Neural cell (in vitro differentiated cells): ENCODE results near the gene MAPRE3. TPM values are rescaled to one million over a fixed set of nuclear protein-coding genes. Genes with fewer than 3 reads are reported as not detected.

Experiments
- H2AFZ ChIP-seq: fragments of 200-600, 300-800 bp; sonication (generic), shearing (Covaris generic); 2 replicates; pipeline ENCODE4 v1.6.0; 2014; ENCODE audit warnings: low read depth, mild to moderate bottlenecking, antibody characterized with exemption, low read length, moderate library complexity
- H3F3A ChIP-seq: fragments of 200-600 bp; shearing (Covaris generic); 2 replicates; pipeline ENCODE4 v1.6.1; 2016; ENCODE audit warnings: mild to moderate bottlenecking, moderate library complexity, mixed read lengths, antibody characterized with exemption, low read length; ENCODE audit not compliant: insufficient read depth, poor library complexity, severe bottlenecking
- H3K27ac ChIP-seq: fragments of 200-600, 300-800 bp; sonication (generic), shearing (Covaris generic); 2 replicates; pipeline ENCODE4 v1.5.1; 2014; ENCODE audit warnings: mild to moderate bottlenecking, low read length, moderate library complexity
- H3K27me3 ChIP-seq: fragments of 300-800, 200-600 bp; sonication (generic), shearing (Covaris generic); 2 replicates; pipeline ENCODE4 v1.6.0; 2014; ENCODE audit warnings: mild to moderate bottlenecking, low read depth, low read length, moderate library complexity; ENCODE audit not compliant: insufficient read depth
- H3K36me3 ChIP-seq: fragments of 300-800, 200-600 bp; sonication (generic), shearing (Covaris generic); 2 replicates; pipeline ENCODE4 v1.5.1; 2014; ENCODE audit warnings: mild to moderate bottlenecking, antibody characterized with exemption, low read length, moderate library complexity; ENCODE audit not compliant: insufficient read depth
- H3K4me2 ChIP-seq: fragments of 300-800, 200-600 bp; sonication (generic), shearing (Covaris generic); 2 replicates; pipeline ENCODE4 v1.6.0; 2014; ENCODE audit warnings: mild to moderate bottlenecking, low read length
- H3K4me3 ChIP-seq: fragments of 300-800, 200-600 bp; sonication (generic), shearing (Covaris generic); 2 replicates; pipeline ENCODE4 v1.5.1; 2014; ENCODE audit warnings: mild to moderate bottlenecking, low read length, moderate library complexity
- H3K79me2 ChIP-seq: fragments of 200-600 bp; shearing (Covaris generic); replicated peaks from 2 replicates; pipeline ENCODE4 v1.6.0; 2014; ENCODE audit warnings: mild to moderate bottlenecking, low read length, moderate library complexity; ENCODE audit not compliant: insufficient read depth
- H3K9ac ChIP-seq: fragments of 300-800, 200-600 bp; sonication (generic), shearing (Covaris generic); 2 replicates; pipeline ENCODE4 v1.6.1; 2016; ENCODE audit warnings: mild to moderate bottlenecking, low read length, mixed read lengths
- H3K9me2 ChIP-seq: fragments of 200-600 bp; shearing (Covaris generic); 2 replicates; pipeline ENCODE4 v1.6.1; 2016; ENCODE audit warnings: mild to moderate bottlenecking, low read length, mixed read lengths; ENCODE audit not compliant: insufficient read depth
- H3K9me3 ChIP-seq: fragments of 200-600, 300-800 bp; sonication (generic), shearing (Covaris generic); 2 replicates; pipeline ENCODE4 v1.6.1; 2016; ENCODE audit warnings: mild to moderate bottlenecking, mixed run types, low read length, moderate library complexity, mixed read lengths
- H4K20me1 ChIP-seq: fragments of 200-600 bp; shearing (Covaris generic); 2 replicates; pipeline ENCODE4 v1.6.1; 2016; ENCODE audit warnings: mild to moderate bottlenecking, mixed run types; ENCODE audit not compliant: insufficient read depth
- CTCF ChIP-seq: fragments of 450-650 bp; IDR thresholded peaks from 2 replicates; pipeline ENCODE4 v1.5.1; 2014; ENCODE audit warnings: antibody characterized with exemption, mild to moderate bottlenecking, moderate library complexity; ENCODE audit not compliant: poor library complexity, severe bottlenecking
- EP300 ChIP-seq: fragments of 450-650 bp; conservative IDR thresholded peaks from 2 replicates; pipeline ENCODE4 v1.6.1; 2014; ENCODE audit warnings: antibody characterized with exemption, mild to moderate bottlenecking, moderate library complexity; ENCODE audit not compliant: poor library complexity, severe bottlenecking
- EZH2 ChIP-seq: fragments of 200-600, 300-800 bp; shearing (Covaris generic), sonication (generic); IDR thresholded peaks from 2 replicates; pipeline ENCODE4 v1.6.1; 2014; ENCODE audit warnings: antibody characterized with exemption, low read length, borderline replicate concordance, mild to moderate bottlenecking; ENCODE audit not compliant: insufficient read depth, poor library complexity, severe bottlenecking
- MXI1 ChIP-seq: fragments of 450-650 bp; conservative IDR thresholded peaks from 2 replicates; pipeline ENCODE4 v1.6.1; 2014; ENCODE audit warnings: antibody characterized with exemption, mild to moderate bottlenecking; ENCODE audit not compliant: poor library complexity, severe bottlenecking
- POLR2AphosphoS5 ChIP-seq: IDR thresholded peaks from 2 replicates; pipeline ENCODE4 v1.6.1; 2012
- RAD21 ChIP-seq: fragments of 450-650 bp; conservative IDR thresholded peaks from 2 replicates; pipeline ENCODE4 v1.6.1; 2014; ENCODE audit warnings: antibody characterized with exemption, mild to moderate bottlenecking, moderate library complexity
- REST ChIP-seq: IDR thresholded peaks from 2 replicates; pipeline ENCODE4 v1.6.1; 2012; ENCODE audit warnings: borderline replicate concordance
- SMC3 ChIP-seq: fragments of 450-650 bp; conservative IDR thresholded peaks from 2 replicates; pipeline ENCODE4 v1.6.1; 2014; ENCODE audit warnings: antibody characterized with exemption, mild to moderate bottlenecking, moderate library complexity; ENCODE audit not compliant: poor library complexity
- TAF1 ChIP-seq: IDR thresholded peaks from 2 replicates; pipeline ENCODE4 v1.6.1; 2012; ENCODE audit warnings: low read depth
- polyA plus RNA-seq: library from polyadenylated mRNA; depleted of rRNA; stranded (reverse); fragments of >200 nt; gene quantifications from 2 replicates; pipeline ENCODE4 v1.2.3, GENCODE V29; 2014

MAPRE3 gene
- polyA plus RNA-seq, 1 donor from 2014 or later = 69.2 TPM

- Histone ChIP-seq H4K20me1 (no peaks in the 10 kb centered on the region), H3K9me3 (no peaks in the 10 kb centered on the region), H3K9me2 (no peaks in the 10 kb centered on the region), H2AFZ (no peak overlapping the region), H3K9ac (no peak overlapping the region), H3K27ac (no peak overlapping the region), H3K4me2 (no peak overlapping the region), H3K4me3 (no peak overlapping the region), H3K36me3 (peaks cover 7% of the 10 kb centered on the region), H3K27me3 (no peaks in the 10 kb centered on the region), H3K79me2 (no peaks in the 10 kb centered on the region), H3F3A (no peaks in the 10 kb centered on the region)
- TF ChIP-seq CTCF (no peak), EP300 (no peak), MXI1 (no peak), SMC3 (no peak), RAD21 (no peak), TAF1 (no peak), POLR2AphosphoS5 (no peak), EZH2 (no peak), REST (no peak)
Measured at GRCh38 chr2:26936855-26937254, 33.6 kb upstream of the MAPRE3 start.

- no peaks in the 10 kb centered on the region for H3K27me3 ChIP-seq
- H4K20me1 ChIP-seq = peaks cover 5% of the 10 kb centered on the region
- H3K9ac ChIP-seq = no peak overlapping the region
- H3F3A ChIP-seq = no peaks in the 10 kb centered on the region
- no peak overlapping the region for H2AFZ ChIP-seq
- H3K4me2 ChIP-seq = no peak overlapping the region
- peaks cover 7% of the 10 kb centered on the region for H3K36me3 ChIP-seq
- no peaks in the 10 kb centered on the region for H3K9me3 ChIP-seq
- H3K4me3 ChIP-seq = no peak overlapping the region
- no peak for TF ChIP-seq SMC3
- no peak for TF ChIP-seq CTCF
- TF ChIP-seq RAD21 = no peak
- no peak for TF ChIP-seq MXI1
- H3K79me2 ChIP-seq = no peaks in the 10 kb centered on the region
- no peaks in the 10 kb centered on the region for H3K9me2 ChIP-seq
- H3K27ac ChIP-seq = no peak overlapping the region
Measured at GRCh38 chr2:26938399-26939118, 31.9 kb upstream of the MAPRE3 start.
